Bronchial epithelial cell (primary cell): ENCODE data around the gene PLCE1. TPM values are rescaled to one million over a fixed set of nuclear protein-coding genes. Genes with fewer than 3 reads are reported as not detected.

Experiments used
- DNase-seq: peaks from one replicate; pipeline ENCODE4 v3.0.0-alpha.2; 2010; ENCODE audit warnings: low read depth
- FAIRE-seq: peaks from 2 replicates; lab custom pipeline; 2011; peaks lifted over from hg19 to GRCh38; lab: Jason Lieb, UNC
- H3K27me3 ChIP-seq: 2 replicates; pipeline ENCODE4 v1.5.1; 2011; ENCODE audit warnings: low read length; ENCODE audit not compliant: control insufficient read depth, insufficient read depth
- H3K36me3 ChIP-seq: 2 replicates; pipeline ENCODE4 v1.5.1; 2011; ENCODE audit warnings: low read length; ENCODE audit not compliant: control insufficient read depth, insufficient read depth
- H3K4me3 ChIP-seq: 2 replicates; pipeline ENCODE4 v1.5.1; 2011; ENCODE audit warnings: mild to moderate bottlenecking, low read depth, low read length, control low read depth
- total RNA-seq: library from RNA; depleted of rRNA; stranded (reverse); fragments of >200 nt; gene quantifications from 2 replicates; pipeline ENCODE4 v1.2.1, GENCODE V29; 2014
- TF ChIP-seq, protein P1 (sequence below): IDR thresholded peaks from 2 replicates; pipeline ENCODE4 v1.5.1; 2011; ENCODE audit warnings: mild to moderate bottlenecking, moderate library complexity, low read length, control low read depth, inconsistent platforms; ENCODE audit not compliant: insufficient read depth, severe bottlenecking

The PLCE1 gene
- 0.26 and 1.0 TPM in 2 replicates for total RNA-seq

DNA sequence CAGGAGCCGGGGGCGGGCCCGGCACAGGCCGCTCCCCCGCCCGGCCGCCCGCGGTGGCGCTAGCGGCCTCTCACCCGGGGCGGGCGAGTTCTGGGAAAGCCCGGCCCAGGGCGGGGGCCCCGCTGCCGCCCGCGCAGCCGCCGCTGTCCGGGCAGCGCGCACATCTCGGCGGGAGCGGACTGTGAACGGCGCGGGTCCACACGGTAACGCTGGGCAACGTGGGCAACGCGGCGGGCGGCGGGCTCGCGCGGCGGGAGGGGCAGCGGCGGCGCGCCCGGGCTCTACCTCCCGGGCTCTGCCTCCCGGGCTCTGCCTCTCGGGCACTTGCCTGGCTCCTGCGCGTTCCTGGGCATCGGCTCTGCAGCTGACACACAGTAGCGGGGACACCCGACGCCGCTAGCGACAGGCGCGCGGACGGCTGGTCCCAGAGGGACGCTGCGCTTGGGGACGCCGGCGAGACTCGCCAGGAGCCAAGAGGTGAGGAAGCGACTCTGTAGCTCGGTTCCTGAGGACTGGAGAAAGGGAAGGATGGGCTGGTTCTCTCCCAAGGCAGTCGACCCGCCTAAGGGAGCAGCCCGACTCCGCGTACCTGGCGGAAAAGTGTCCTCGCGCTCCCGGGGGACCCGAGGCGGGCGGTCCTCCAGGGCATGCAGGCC, at the start of gene PLCE1:
PLCE1 (plus strand) TSS at position 150 of the 656 bp plus-strand sequence. CDS start 37,116 bp downstream, outside the sequence.
- H3K4me3 ChIP-seq: peak within 1 kb of the TSS; percentile 47
- DNase-seq: no peak
- TF ChIP-seq, protein P1, sequence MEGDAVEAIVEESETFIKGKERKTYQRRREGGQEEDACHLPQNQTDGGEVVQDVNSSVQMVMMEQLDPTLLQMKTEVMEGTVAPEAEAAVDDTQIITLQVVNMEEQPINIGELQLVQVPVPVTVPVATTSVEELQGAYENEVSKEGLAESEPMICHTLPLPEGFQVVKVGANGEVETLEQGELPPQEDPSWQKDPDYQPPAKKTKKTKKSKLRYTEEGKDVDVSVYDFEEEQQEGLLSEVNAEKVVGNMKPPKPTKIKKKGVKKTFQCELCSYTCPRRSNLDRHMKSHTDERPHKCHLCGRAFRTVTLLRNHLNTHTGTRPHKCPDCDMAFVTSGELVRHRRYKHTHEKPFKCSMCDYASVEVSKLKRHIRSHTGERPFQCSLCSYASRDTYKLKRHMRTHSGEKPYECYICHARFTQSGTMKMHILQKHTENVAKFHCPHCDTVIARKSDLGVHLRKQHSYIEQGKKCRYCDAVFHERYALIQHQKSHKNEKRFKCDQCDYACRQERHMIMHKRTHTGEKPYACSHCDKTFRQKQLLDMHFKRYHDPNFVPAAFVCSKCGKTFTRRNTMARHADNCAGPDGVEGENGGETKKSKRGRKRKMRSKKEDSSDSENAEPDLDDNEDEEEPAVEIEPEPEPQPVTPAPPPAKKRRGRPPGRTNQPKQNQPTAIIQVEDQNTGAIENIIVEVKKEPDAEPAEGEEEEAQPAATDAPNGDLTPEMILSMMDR: no peak
- FAIRE-seq: no peak
- no peaks in the 10 kb centered on the region for H3K36me3 ChIP-seq
- H3K27me3 ChIP-seq: no peaks in the 10 kb centered on the region

DNA sequence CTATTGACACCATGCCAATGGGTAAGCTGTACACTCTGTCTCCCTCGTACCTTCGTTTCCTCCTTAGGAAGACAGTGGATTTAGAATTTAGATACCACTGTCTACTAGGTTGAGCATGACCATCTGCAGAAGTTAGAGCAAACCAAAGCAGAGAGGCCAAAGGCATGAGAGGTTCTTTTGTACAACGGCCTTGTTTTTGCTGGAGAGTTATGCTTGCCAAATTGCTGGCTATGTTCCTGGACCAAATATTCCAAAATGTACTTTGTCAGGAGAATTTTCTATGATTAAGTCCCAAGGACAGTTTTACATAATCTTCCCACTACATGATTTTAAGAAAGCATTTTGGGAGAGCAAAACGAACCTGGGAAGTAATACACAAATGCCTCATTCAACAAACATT, 47.9 kb upstream of the PLCE1 start:
- no peaks in the 10 kb centered on the region for H3K36me3 ChIP-seq
- peak; percentile 18 for FAIRE-seq
- TF ChIP-seq, protein P1: no peak

GRCh38 chr10:93947055-93947454, 46.7 kb upstream of the PLCE1 start:
- TF ChIP-seq, protein P1: no peak
- no peaks in the 10 kb centered on the region for H3K27me3 ChIP-seq
- H3K4me3 ChIP-seq: no peak overlapping the region
- FAIRE-seq (no peak), DNase-seq (peak; percentile 43)
- H3K36me3 ChIP-seq: no peaks in the 10 kb centered on the region

More for the DNA sequence above, 47.9 kb upstream of the PLCE1 start:
- Histone ChIP-seq H3K4me3 (no peak overlapping the region), H3K27me3 (no peaks in the 10 kb centered on the region)
- DNase-seq: no peak

DNA sequence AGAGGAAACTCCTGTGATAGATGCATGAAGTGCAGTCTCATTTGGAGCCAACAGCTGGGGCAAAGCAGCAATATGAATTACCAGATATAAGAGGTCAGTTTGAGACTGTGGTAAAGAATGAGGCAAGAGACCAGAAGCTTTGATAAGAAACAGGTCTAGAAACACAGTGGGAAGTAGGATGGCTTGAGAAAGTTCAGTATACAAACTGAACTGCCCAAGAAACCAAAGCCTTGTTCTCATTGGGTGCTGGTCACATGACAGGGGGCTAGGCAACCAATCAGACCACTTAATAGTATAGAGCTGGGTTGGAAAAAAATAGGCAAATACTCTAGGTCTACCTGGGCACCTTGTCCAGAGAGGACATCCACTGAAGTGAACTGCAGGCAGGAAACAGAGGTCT, 46.2 kb upstream of the PLCE1 start:
- DNase-seq (no peak), FAIRE-seq (no peak)
- TF ChIP-seq, protein P1: no peak
- Histone ChIP-seq H3K4me3 (no peak overlapping the region), H3K27me3 (no peaks in the 10 kb centered on the region), H3K36me3 (no peaks in the 10 kb centered on the region)

- no peaks in the 10 kb centered on the region for H3K36me3 ChIP-seq
- TF ChIP-seq, protein P1: no peak
- peak; percentile 55 for FAIRE-seq
- DNase-seq: no peak
- no peaks in the 10 kb centered on the region for H3K27me3 ChIP-seq
- H3K4me3 ChIP-seq: no peak overlapping the region
Measured at GRCh38 chr10:93951905-93952304, 41.8 kb upstream of the PLCE1 start.

GRCh38 chr10:93954299-93954698, 39.4 kb upstream of the PLCE1 start:
- FAIRE-seq (no peak), DNase-seq (peak; percentile 70)
- no peaks in the 10 kb centered on the region for H3K36me3 ChIP-seq
- H3K27me3 ChIP-seq: no peaks in the 10 kb centered on the region
- H3K4me3 ChIP-seq: no peak overlapping the region
- TF ChIP-seq, protein P1: no peak
